ENCODE data around the gene CYP8B1.

DNA sequence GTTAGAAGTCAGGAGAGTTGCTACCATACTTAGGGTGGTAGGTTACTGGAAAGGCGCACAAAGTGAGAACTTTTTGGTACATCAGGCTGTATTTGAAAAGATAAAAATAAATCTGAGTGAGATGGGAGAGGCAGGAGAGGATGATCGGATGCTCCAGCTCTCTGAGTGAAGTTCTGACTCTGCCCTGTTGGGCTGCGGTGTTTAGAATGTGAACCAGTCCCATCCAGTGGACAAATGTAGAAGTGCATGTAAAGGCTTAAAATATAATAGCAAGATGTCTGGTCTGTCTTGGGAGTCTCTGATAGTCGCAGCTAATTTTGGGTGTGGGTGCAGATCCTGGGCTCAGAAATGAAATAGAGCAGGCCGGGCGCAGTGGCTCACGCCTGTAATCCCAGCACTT is 36.1 kb downstream of the CYP8B1 start:
- TF ChIP-seq POLR2A (IDR thresholded peaks at IDR 0.05; ENCODE audit: low read length), result no peak
- TF ChIP-seq GATA1 (IDR thresholded peaks at IDR 0.05; ENCODE audit: low read depth, low read length), result no peak
